Measurements from ENCODE around the gene DNMT3L. TPM values are rescaled to one million over a fixed set of nuclear protein-coding genes. Genes with fewer than 3 reads are reported as not detected.

Gene DNMT3L
- total RNA-seq, 2 donors from 2014 or later, result not detected

DNA sequence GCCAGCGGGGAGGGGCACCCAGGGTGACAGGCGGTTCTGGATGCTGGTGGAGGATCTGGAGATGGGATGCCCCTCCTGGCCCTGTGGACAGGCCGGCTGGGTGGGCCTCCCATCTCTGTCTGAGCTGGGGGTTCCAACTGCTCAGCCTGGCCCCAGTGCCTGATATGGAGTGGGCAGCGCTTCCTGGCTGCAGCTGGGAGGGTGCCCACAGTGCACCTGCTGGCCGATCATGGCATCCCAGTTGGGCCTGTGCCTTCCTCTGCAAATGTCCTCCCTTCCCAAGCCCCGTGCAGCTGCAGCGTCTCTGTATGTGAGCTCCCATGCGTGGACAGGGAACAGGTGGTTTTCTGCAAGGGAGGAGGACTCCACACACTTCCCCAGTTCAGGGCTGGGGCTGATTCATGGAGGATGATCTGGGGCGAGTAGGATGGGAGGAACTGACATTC lies 40.3 kb upstream of the DNMT3L start:
- Histone ChIP-seq H3K4me1 (peaks cover 61% of the 10 kb centered on the region), H3K27ac (peak overlapping the region in 3 of 4 donors; percentile 32 to 95 (median 66))
- TF ChIP-seq POLR2A (IDR thresholded peaks at IDR 0.05) (no peak), CTCF (IDR thresholded peaks at IDR 0.05) (peak in 3 of 7 experiments; percentile 11 to 24 (median 15))

DNA sequence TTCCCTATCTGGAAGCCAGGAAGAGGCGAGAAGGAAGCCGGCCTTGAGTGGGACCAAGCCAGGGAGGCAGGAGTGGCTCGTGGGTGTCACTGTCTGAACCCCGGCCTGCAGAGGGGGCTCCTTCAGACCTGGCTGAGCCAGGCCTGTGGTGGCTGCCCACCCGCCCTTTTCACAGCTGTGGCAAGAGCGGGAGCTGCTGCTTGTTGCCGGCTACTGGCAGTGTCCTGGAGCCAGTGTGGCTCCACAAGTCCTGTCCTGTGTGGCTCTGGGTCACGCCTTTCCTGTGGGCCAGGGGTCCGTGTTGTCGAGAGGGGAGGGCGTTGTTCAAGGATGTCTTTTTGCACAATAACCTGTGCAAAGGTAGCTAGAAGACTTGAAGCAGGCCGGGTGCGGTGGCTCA lies 39.4 kb upstream of the DNMT3L start:
- peaks cover 61% of the 10 kb centered on the region for H3K4me1 ChIP-seq
- DNase-seq (no peak), ATAC-seq (no peak)
- WGBS, 2 donors, result 61 to 70% methylated on average over 8 to 11 of the region's 13 CpGs
- no peak overlapping the region for H3K4me3 ChIP-seq
- intact Hi-C loops (cut with DNase I), result no loop called here
- no peaks in the 10 kb centered on the region for H3K36me3 ChIP-seq (replicated peaks in 1 of 2; ENCODE audit: insufficient read depth in 1 of 2, low read depth in 2 of 2)
- peak overlapping the region in 3 of 4 donors; percentile 79 to 95 (median 89) for H3K27ac ChIP-seq
- no peaks in the 10 kb centered on the region for H3K27me3 ChIP-seq
- TF ChIP-seq CTCF (IDR thresholded peaks at IDR 0.05) (no peak), POLR2A (IDR thresholded peaks at IDR 0.05) (no peak)
- no peaks in the 10 kb centered on the region for H3K9me3 ChIP-seq

More for the DNA sequence above, 40.3 kb upstream of the DNMT3L start:
- Histone ChIP-seq H3K9me3 (no peaks in the 10 kb centered on the region), H3K36me3 (replicated peaks in 1 of 2; ENCODE audit: insufficient read depth in 1 of 2, low read depth in 2 of 2) (no peaks in the 10 kb centered on the region), H3K27me3 (no peaks in the 10 kb centered on the region), H3K4me3 (no peak overlapping the region)
- intact Hi-C loops (cut with DNase I), result no loop called here
- ATAC-seq, result no peak
- 36 to 69% methylated on average over 5 to 6 of the region's 9 CpGs for WGBS, 2 donors
- DNase-seq, result peak in 2 of 4 donors; percentile 35 to 62

GRCh38 chr21:44300262-44300959 lies 38.7 kb upstream of the DNMT3L start:
- Histone ChIP-seq H3K9me3 (no peaks in the 10 kb centered on the region), H3K27ac (peak overlapping the region; percentile 79 to 95 (median 86)), H3K36me3 (replicated peaks in 1 of 2; ENCODE audit: insufficient read depth in 1 of 2, low read depth in 2 of 2) (no peaks in the 10 kb centered on the region), H3K4me1 (peaks cover 61% of the 10 kb centered on the region), H3K27me3 (no peaks in the 10 kb centered on the region), H3K4me3 (peak overlapping the region; percentile 48 to 64)
- peak; percentile 65 for ATAC-seq
- TF ChIP-seq POLR2A (IDR thresholded peaks at IDR 0.05), result peak; percentile 39 to 67 (median 57)
- no peak for TF ChIP-seq CTCF (IDR thresholded peaks at IDR 0.05)
- intact Hi-C loops (cut with DNase I), result no loop called here
- peak; percentile 71 to 77 (median 76) for DNase-seq
- WGBS, 2 donors, result 1% methylated on average over 32 of the region's 67 CpGs; no CpG with 5 or more reads in 1 of the 2 donors

DNA sequence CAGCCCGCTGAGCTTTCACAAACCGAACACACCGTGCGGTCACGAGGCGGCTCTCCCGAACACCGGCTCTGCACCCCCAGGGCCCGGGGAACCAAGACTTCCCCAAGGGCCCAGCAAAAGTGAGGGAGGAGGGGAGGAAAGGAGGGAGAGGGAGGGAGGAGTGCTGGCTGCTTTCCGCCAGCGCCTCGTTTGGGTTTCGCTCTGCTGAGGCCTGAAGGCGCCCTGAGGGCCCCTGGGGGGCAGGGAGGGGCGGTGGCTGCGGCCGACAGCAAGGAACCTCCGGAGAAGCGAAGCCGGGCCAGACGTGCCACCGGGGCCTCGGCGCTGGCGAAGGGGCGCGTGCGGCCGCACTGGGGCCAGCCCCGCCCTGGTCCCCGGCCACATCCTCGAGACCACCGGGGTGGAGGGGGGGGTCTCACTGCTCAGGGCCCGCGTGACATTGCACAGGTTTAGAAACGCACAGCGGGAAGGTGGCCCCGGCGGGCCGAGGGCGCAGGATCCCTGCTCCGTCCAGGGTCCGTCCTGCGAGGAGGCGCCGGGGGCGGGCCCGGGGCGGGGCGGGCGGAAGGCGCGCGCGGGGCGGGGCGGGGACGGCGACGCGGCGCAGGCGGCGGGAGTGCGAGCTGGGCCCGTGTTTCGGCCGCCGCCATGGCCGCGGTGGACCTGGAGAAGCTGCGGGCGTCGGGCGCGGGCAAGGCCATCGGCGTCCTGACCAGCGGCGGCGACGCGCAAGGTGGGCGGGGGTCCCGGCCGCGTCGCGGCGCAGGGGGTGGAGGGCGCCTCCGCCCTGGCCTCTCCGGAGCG lies 38.0 kb upstream of the DNMT3L start, which contains the start of gene PFKL:
Gene PFKL (plus strand): TSS at position 596 of the 804 bp plus-strand sequence. CDS start 53 bp downstream, at position 649.
- H3K4me1 ChIP-seq, result peaks cover 55% of the 10 kb centered on the region
- peak within 1 kb of the TSS; percentile 79 to 95 (median 86) for H3K27ac ChIP-seq
- peak; percentile 63 to 77 (median 68) for DNase-seq
- 0 to 1% methylated on average over 25 to 56 of the region's 94 CpGs for whole genome bisulfite sequencing, 2 donors
- ATAC-seq, result peak; percentile 79
- H3K27me3 ChIP-seq, result no peaks in the 10 kb centered on the region
- intact Hi-C loops (cut with DNase I), result no loop called here
- no peaks in the 10 kb centered on the region for H3K36me3 ChIP-seq (replicated peaks in 1 of 2; ENCODE audit: insufficient read depth in 1 of 2, low read depth in 2 of 2)
- TF ChIP-seq CTCF (IDR thresholded peaks at IDR 0.05) (peak in 1 of 7 experiments; percentile 1), POLR2A (IDR thresholded peaks at IDR 0.05) (peak in 2 of 3 donors; percentile 5)
- H3K4me3 ChIP-seq, result peak within 1 kb of the TSS; percentile 48 to 64
- no peaks in the 10 kb centered on the region for H3K9me3 ChIP-seq

Measured in body of pancreas (tissue), 4 donors.